Dedifferentiated amniotic fluid mesenchymal stem cell (primary cell): ENCODE results near the gene GHRL.
"Not testable (repeated sequence)": the region's sequence is repeated elsewhere in the genome, so short reads cannot be mapped to it uniquely, and the experiment has no call there.

Source experiments
- DNase-seq: peaks from one replicate; pipeline ENCODE4 v3.0.0-alpha.2; 2016; ENCODE audit errors: extremely low spot score

Gene GHRL

GRCh38 chr3:10298064-10298463 lies 5.3 kb upstream of the GHRL start:
- DNase-seq = not testable (repeated sequence)

- no peak for DNase-seq
These were observed 1.4 kb upstream of the GHRL start for GRCh38 chr3:10294030-10294586.

GRCh38 chr3:10291641-10292040 lies 1.1 kb downstream of the GHRL start:
- DNase-seq = no peak

- DNase-seq = no peak
These were observed 2.1 kb downstream of the GHRL start for GRCh38 chr3:10290481-10291176.

- no peak for DNase-seq
These were observed 2.9 kb downstream of the GHRL start for GRCh38 chr3:10289787-10290355.

GRCh38 chr3:10289077-10289476 lies 3.7 kb downstream of the GHRL start:
- DNase-seq = no peak

GRCh38 chr3:10288575-10288960 lies 4.2 kb downstream of the GHRL start:
- DNase-seq = no peak

- DNase-seq = no peak
These were observed 4.7 kb downstream of the GHRL start for GRCh38 chr3:10287936-10288574.

GRCh38 chr3:10286596-10287295 lies 6.0 kb downstream of the GHRL start:
- DNase-seq = peak; percentile 61

GRCh38 chr3:10286133-10286524 lies 6.6 kb downstream of the GHRL start:
- DNase-seq = no peak

- DNase-seq = no peak
These were observed 7.2 kb downstream of the GHRL start for GRCh38 chr3:10285272-10286132.

GRCh38 chr3:10284496-10284895 lies 8.3 kb downstream of the GHRL start:
- DNase-seq = no peak

- DNase-seq = no peak
These were observed 9.1 kb downstream of the GHRL start for GRCh38 chr3:10283638-10284037.

GRCh38 chr3:10281951-10282350 lies 10.8 kb downstream of the GHRL start:
- no peak for DNase-seq

- DNase-seq = no peak
These were observed 12.2 kb downstream of the GHRL start for GRCh38 chr3:10280571-10280970.

GRCh38 chr3:10280177-10280529 lies 12.6 kb downstream of the GHRL start:
- no peak for DNase-seq

GRCh38 chr3:10279384-10280176 lies 13.2 kb downstream of the GHRL start:
- no peak for DNase-seq

- DNase-seq = no peak
These were observed 14.2 kb downstream of the GHRL start for GRCh38 chr3:10278501-10278900.

GRCh38 chr3:10277115-10277625 lies 15.6 kb downstream of the GHRL start:
- DNase-seq = no peak

- no peak for DNase-seq
These were observed 18.1 kb downstream of the GHRL start for GRCh38 chr3:10274601-10275000.
